ENCODE data around the gene ANTXR1. TPM values are rescaled to one million over a fixed set of nuclear protein-coding genes. Genes with fewer than 3 reads are reported as not detected.

Gene ANTXR1
- total and polyA plus RNA-seq, 2 donors from 2014 or later, result 7.0 to 42.6 TPM

DNA sequence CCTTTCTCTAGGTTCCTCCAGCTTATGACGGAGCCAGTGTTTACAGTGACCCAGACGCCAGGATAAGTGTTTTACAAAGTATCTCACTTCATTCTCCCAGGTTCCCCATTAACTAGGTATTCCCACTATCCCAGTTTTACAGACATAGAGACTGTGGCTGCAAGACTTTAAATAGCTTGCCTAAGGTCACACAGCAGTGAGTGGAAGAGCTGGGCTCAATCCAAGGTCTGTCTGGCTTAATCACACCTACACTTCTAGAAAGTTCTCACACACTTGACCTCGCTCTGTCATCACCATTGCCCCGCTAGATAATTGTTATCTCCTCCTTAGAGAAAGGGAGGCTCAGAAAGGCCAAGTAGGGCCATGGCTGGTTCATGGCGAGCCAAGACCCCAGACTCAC lies 110.2 kb downstream of the ANTXR1 start:
- H3K9ac ChIP-seq (ENCODE audit: low read length in 3 of 3), result no peak overlapping the region
- no peaks in the 10 kb centered on the region for H3K36me3 ChIP-seq (ENCODE audit: control insufficient read depth in 2 of 3, insufficient read depth in 3 of 3, low read length in 3 of 3)
- DNase-seq (no peak), FAIRE-seq (no peak)
- no peak overlapping the region for H3K27ac ChIP-seq (ENCODE audit: low read depth in 2 of 2, low read length in 2 of 2)
- TF ChIP-seq, protein P1, sequence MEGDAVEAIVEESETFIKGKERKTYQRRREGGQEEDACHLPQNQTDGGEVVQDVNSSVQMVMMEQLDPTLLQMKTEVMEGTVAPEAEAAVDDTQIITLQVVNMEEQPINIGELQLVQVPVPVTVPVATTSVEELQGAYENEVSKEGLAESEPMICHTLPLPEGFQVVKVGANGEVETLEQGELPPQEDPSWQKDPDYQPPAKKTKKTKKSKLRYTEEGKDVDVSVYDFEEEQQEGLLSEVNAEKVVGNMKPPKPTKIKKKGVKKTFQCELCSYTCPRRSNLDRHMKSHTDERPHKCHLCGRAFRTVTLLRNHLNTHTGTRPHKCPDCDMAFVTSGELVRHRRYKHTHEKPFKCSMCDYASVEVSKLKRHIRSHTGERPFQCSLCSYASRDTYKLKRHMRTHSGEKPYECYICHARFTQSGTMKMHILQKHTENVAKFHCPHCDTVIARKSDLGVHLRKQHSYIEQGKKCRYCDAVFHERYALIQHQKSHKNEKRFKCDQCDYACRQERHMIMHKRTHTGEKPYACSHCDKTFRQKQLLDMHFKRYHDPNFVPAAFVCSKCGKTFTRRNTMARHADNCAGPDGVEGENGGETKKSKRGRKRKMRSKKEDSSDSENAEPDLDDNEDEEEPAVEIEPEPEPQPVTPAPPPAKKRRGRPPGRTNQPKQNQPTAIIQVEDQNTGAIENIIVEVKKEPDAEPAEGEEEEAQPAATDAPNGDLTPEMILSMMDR (IDR thresholded peaks at IDR 0.05; ENCODE audit: borderline replicate concordance, extremely low read depth, insufficient read depth), result no peak
- no peak overlapping the region for H3K4me3 ChIP-seq (ENCODE audit: low read length in 3 of 3)
- intact Hi-C loops (cut with DNase I), result no loop called here
- no peaks in the 10 kb centered on the region for H3K4me1 ChIP-seq (ENCODE audit: control insufficient read depth in 2 of 3, insufficient read depth in 2 of 3, low read depth in 1 of 3, low read length in 3 of 3)
- H3K27me3 ChIP-seq (ENCODE audit: control insufficient read depth, insufficient read depth, low read length), result no peaks in the 10 kb centered on the region
- H3K9me3 ChIP-seq (ENCODE audit: control insufficient read depth in 2 of 3, insufficient read depth in 1 of 3, low read length in 3 of 3), result no peaks in the 10 kb centered on the region

DNA sequence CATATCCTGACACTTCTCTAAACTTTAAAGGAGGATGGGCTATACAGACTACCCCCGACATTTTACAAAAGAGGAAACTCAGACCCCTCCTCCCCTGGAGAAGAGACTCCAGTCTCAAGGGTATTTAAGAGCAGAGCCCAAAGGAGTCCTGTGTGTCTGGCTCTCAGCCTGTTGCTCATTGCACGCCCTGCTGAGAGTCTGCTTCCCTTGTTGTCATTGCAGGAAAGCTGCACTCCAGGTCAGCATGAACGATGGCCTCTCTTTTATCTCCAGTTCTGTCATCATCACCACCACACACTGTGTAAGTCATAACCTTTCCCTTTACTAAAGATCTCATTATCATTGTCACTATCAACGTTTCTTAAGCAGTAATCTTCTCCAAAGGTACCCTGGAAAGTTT lies 111.4 kb downstream of the ANTXR1 start:
- H3K9ac ChIP-seq (ENCODE audit: low read length in 3 of 3), result no peak overlapping the region
- H3K36me3 ChIP-seq (ENCODE audit: control insufficient read depth in 2 of 3, insufficient read depth in 3 of 3, low read length in 3 of 3), result no peaks in the 10 kb centered on the region
- TF ChIP-seq, protein P1 (IDR thresholded peaks at IDR 0.05; ENCODE audit: borderline replicate concordance, extremely low read depth, insufficient read depth), result no peak

DNA sequence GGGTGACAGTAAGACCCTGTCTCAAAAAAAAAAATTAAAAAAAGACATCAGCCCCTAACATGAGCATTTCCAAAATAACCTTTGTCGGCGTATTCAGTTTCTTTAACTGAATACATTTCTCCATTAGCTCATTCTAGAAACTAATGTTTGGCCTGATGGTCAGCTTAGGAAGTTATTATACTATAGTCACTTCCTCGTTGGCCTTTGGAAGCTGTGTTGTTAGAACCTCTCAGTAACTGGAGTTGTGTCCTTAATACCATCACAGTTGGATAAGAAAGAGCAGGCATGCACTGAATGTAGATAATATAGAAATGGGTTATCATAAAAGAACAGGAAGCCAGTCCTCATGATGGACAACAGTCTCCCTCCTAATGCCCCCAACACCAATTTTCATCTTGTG lies 112.8 kb downstream of the ANTXR1 start:
- Histone ChIP-seq H3K9me3 (ENCODE audit: control insufficient read depth in 2 of 3, insufficient read depth in 1 of 3, low read length in 3 of 3) (no peaks in the 10 kb centered on the region), H3K27me3 (ENCODE audit: control insufficient read depth, insufficient read depth, low read length) (no peaks in the 10 kb centered on the region), H3K36me3 (ENCODE audit: control insufficient read depth in 2 of 3, insufficient read depth in 3 of 3, low read length in 3 of 3) (no peaks in the 10 kb centered on the region), H3K4me3 (ENCODE audit: low read length in 3 of 3) (no peak overlapping the region), H3K4me1 (ENCODE audit: control insufficient read depth in 2 of 3, insufficient read depth in 2 of 3, low read depth in 1 of 3, low read length in 3 of 3) (no peaks in the 10 kb centered on the region), H3K27ac (ENCODE audit: low read depth in 2 of 2, low read length in 2 of 2) (no peak overlapping the region), H3K9ac (ENCODE audit: low read length in 3 of 3) (no peak overlapping the region)
- FAIRE-seq (no peak), DNase-seq (no peak)
- TF ChIP-seq, protein P1 (IDR thresholded peaks at IDR 0.05; ENCODE audit: borderline replicate concordance, extremely low read depth, insufficient read depth), result no peak
- intact Hi-C loops (cut with DNase I), result no loop called here

More for the DNA sequence above, 111.4 kb downstream of the ANTXR1 start:
- no peak overlapping the region for H3K4me3 ChIP-seq (ENCODE audit: low read length in 3 of 3)
- FAIRE-seq, result no peak
- DNase-seq, result no peak
- intact Hi-C loops (cut with DNase I), result no loop called here
- no peaks in the 10 kb centered on the region for H3K4me1 ChIP-seq (ENCODE audit: control insufficient read depth in 2 of 3, insufficient read depth in 2 of 3, low read depth in 1 of 3, low read length in 3 of 3)
- no peak overlapping the region for H3K27ac ChIP-seq (ENCODE audit: low read depth in 2 of 2, low read length in 2 of 2)
- no peaks in the 10 kb centered on the region for H3K27me3 ChIP-seq (ENCODE audit: control insufficient read depth, insufficient read depth, low read length)
- no peaks in the 10 kb centered on the region for H3K9me3 ChIP-seq (ENCODE audit: control insufficient read depth in 2 of 3, insufficient read depth in 1 of 3, low read length in 3 of 3)

DNA sequence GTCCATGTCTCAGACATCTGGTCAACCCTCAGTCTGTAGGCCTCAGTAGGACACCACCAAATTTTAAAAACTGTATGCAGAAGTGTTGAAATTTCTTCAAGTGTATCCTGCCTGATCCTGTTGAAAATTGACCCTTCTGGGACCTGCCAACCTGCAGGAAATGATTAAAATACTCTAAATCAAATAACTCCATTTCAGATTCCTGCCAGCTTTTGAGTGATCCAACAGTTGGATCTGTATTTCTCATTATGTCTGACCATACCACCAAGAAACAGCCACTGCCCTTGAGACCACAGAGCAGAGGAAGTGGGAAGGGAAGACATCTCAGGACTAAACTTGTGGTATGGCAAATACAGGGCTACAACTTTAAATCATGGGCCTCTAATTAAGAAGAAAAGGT lies 113.4 kb downstream of the ANTXR1 start:
- Histone ChIP-seq H3K27me3 (ENCODE audit: control insufficient read depth, insufficient read depth, low read length) (no peaks in the 10 kb centered on the region), H3K4me3 (ENCODE audit: low read length in 3 of 3) (no peak overlapping the region), H3K27ac (ENCODE audit: low read depth in 2 of 2, low read length in 2 of 2) (no peak overlapping the region), H3K4me1 (ENCODE audit: control insufficient read depth in 2 of 3, insufficient read depth in 2 of 3, low read depth in 1 of 3, low read length in 3 of 3) (no peaks in the 10 kb centered on the region), H3K36me3 (ENCODE audit: control insufficient read depth in 2 of 3, insufficient read depth in 3 of 3, low read length in 3 of 3) (no peaks in the 10 kb centered on the region), H3K9me3 (ENCODE audit: control insufficient read depth in 2 of 3, insufficient read depth in 1 of 3, low read length in 3 of 3) (no peaks in the 10 kb centered on the region), H3K9ac (ENCODE audit: low read length in 3 of 3) (no peak overlapping the region)
- intact Hi-C loops (cut with DNase I), result no loop called here
- FAIRE-seq (no peak), DNase-seq (no peak)
- TF ChIP-seq, protein P1 (IDR thresholded peaks at IDR 0.05; ENCODE audit: borderline replicate concordance, extremely low read depth, insufficient read depth), result no peak
